GM12872 (cell line): ENCODE measurements around the gene APOM.

ENCODE experiments used
- TF ChIP-seq, protein P1 (sequence below): IDR thresholded peaks from 3 replicates; pipeline ENCODE4 v1.5.1; 2011; ENCODE audit warnings: low read depth, mild to moderate bottlenecking, low read length, moderate library complexity; ENCODE audit not compliant: insufficient read depth

APOM gene

DNA sequence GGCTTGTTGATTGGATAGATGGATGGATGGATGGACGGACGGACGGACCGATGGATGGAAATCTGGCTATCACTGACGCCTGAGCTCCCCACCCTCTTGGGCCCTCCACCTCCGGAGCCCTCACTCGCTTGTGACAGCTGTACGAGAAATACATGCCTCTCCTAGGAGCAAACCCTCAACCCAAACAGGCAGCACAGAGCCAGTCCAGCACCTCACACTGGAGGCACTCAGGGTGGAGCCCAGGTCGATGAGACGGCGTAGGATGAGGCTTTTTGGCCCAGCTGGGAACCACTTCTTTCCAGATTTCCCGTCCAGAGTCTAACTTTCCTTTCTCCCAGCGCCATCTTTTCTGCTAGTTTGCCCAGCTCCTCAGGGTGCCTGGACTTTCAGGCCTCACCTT lies 27.9 kb downstream of the APOM start:
- TF ChIP-seq, protein P1, sequence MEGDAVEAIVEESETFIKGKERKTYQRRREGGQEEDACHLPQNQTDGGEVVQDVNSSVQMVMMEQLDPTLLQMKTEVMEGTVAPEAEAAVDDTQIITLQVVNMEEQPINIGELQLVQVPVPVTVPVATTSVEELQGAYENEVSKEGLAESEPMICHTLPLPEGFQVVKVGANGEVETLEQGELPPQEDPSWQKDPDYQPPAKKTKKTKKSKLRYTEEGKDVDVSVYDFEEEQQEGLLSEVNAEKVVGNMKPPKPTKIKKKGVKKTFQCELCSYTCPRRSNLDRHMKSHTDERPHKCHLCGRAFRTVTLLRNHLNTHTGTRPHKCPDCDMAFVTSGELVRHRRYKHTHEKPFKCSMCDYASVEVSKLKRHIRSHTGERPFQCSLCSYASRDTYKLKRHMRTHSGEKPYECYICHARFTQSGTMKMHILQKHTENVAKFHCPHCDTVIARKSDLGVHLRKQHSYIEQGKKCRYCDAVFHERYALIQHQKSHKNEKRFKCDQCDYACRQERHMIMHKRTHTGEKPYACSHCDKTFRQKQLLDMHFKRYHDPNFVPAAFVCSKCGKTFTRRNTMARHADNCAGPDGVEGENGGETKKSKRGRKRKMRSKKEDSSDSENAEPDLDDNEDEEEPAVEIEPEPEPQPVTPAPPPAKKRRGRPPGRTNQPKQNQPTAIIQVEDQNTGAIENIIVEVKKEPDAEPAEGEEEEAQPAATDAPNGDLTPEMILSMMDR: no peak

DNA sequence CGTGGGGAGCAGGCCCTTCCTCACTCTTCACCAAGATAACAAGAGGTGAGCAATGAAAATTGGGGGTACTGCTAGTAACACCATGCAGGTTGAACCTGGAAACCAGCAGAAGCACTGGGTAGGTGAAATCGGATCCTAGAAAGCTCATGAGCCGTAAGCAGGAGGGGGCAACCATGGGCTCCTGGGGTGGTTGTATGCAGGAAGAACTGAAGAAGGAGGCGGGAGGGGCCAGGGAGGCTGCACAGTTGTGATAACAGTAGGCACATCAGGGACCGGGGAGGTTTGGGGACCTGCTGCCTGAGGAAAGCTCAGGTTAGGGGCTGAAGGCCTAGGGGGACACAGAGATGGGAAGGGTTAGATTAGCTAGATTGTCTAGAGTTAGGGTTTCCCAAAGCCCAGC lies 30.8 kb downstream of the APOM start:
- TF ChIP-seq, protein P1: no peak

DNA sequence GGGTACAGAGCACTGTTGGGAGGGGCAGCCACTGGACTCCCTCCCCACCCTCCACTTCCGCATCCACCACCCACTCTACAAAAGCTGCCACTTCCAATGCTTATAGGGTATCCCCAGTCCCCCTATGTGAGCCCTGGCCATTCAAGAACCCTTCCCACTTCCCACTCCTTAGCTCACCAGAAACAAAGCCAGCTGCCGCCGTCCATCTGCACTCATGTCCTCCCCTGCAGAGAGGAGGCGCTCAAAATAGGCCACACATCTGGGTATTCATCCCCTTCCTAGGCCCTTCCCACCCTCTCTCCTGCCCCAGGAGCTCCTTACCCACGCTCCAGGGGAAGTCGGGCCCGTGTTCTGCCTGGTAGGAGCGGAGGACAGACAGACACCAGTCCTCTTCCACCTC lies 31.6 kb downstream of the APOM start:
- TF ChIP-seq, protein P1: no peak

DNA sequence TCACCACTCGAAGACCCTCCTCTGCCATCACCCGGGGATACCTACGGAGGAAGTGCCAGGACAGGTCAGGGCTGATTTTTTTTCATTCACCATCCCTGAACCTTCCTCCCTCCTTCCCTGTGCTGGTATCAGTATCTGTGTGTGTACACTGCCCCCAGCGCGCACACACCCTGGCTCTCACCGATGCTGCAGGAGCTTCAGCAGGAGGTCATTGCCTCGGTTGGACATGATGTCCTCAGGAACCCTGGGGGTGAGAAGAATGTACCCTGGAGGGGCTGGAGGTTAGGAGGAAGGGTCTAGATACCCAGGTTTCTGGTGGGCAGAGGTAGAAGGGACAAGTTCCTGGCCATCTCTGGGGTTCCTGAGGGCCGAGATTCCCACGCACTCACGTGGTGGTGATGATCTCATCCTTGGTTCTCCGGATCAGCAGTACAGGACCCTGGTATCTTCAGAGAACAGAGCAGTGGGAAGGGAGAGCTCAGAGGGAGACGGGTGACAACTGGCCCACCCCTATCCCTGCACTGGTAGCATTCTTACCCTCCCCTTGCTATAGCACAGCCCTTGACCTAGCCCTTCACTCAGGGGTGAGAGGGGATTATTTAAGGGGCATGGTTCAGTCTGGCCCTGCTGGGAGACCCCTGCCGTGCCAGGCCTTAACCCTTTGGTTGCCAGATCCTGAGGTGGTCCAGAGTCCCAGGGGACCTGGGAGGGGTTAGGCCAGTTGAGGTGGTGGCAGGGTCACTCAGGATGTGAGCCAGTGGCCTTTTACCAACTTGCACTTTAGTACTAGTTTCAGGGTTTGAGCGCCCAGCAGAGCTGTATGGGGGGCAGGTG lies 32.4 kb downstream of the APOM start:
- TF ChIP-seq, protein P1: no peak

DNA sequence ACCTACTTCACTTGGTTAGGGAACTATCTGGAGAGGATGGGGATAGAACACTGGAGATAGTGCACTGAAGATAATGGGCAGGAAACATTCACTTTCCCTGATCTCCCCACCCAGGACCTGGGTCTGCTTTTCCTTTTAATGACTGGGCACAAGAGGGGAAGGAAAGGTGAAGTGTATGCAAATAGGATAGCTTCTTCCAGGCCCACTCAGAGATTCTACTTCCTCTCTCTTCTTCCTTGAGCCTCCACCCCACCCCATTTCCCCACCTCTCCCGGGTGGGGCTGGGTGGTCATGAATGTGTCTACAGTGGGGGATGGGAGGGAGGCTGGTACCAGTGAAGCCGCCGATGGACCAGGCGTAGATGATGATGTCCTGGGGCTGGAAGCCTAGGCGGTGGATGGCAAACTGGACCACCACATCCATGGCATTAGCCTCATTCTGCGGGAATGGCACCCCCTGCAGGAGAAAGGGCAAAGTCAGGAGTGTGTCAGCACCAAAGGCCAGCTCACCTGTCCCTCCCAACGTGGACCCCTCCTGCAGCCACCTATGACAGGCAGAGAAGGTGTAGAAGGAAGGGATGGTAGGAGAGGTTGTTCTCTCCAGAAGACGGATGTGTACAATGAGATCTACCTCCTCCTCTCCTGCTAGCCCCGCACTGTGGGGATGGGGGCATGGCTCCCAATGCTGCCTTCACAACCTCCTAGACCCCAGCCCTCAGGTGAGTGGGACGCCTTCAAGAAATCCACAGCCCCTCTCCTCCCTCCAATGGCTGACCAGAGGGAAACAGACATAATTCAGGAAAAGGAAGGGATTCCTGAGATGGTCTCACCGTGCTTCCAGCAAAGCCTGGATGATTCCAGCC lies 33.8 kb downstream of the APOM start:
- TF ChIP-seq, protein P1: peak; percentile 58

DNA sequence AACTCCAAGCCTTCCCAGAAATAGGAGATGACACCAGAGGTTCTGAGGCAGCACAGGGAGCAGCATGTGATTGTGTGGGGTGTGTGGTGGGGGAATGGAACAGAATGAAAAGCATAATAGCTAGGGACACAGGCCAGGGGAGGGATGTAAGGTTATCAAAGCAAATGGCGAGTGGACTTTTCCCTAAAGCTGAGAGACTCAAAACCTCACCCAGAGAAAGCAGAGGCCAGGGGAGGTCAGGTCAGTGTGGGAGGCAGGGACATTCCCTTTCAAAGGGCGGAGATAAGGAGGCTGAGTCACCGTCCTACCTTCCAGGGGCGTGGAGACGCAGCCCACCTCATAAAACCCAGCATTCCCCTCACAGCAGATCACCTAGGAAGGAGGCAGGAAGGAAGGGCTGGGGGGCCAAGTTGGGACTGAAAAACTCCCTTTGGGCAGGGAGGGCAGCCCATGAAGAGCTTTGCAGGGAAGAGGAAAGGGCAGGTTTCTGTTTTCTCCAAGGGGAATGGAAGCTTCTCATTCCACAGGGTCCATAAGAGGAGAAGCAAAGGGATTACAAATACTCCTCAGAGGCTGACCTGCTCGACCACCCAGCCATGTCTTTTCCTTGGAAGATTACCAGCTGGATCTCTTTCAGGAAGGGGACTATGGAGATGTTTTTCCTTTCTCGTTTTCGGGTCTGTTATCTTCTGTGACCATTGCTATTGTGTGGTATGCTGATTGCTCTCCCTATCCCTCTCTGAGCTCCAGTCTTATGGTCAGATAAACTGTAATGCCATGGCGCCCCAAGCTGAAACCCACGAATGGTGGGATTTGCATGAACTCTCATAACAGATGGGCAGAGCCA lies 34.8 kb downstream of the APOM start:
- TF ChIP-seq, protein P1: no peak

DNA sequence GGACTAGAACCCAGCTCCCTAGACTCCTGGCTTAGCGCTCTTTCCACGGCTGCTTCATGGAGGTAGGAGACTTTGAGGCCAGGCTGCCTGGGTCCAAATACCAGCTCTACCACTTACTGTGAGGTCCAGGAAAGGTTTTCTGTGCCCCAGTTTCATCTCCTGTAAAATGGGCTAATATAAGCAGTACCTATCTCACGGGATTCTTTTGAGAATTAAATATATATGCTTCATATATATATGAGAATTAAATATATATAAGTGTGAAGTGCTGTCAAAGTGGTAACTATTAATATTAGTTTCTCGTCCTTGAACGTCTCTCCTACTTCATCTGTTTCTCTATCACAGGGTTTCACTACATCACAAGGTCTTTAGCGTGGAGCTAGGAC lies 35.4 kb downstream of the APOM start:
- TF ChIP-seq, protein P1: no peak
